Hindlimb muscle (tissue), 1 donor: ENCODE results near the gene PPP2R5C. TPM values are rescaled to one million over a fixed set of nuclear protein-coding genes. Genes with fewer than 3 reads are reported as not detected.

ENCODE experiments used
- DNase-seq: peaks from one replicate; pipeline ENCODE4 v3.0.0-alpha.2; 2013
- polyA plus RNA-seq: library from polyadenylated mRNA; unstranded; fragments of 120-200 nt; gene quantifications from one replicate; pipeline ENCODE4 v1.2.1, GENCODE V29; 2013; ENCODE audit not compliant: insufficient read length

PPP2R5C gene
- polyA plus RNA-seq, 1 donor = 62.3 TPM

- no peak for DNase-seq
These were observed 125.7 kb downstream of the PPP2R5C start for GRCh38 chr14:101887219-101887618.

GRCh38 chr14:101888182-101888581, 126.7 kb downstream of the PPP2R5C start:
- DNase-seq = no peak

GRCh38 chr14:101889366-101889765, 127.9 kb downstream of the PPP2R5C start:
- no peak for DNase-seq

GRCh38 chr14:101889898-101890297, 128.4 kb downstream of the PPP2R5C start:
- no peak for DNase-seq

GRCh38 chr14:101891471-101891870, 130.0 kb downstream of the PPP2R5C start:
- DNase-seq = no peak

GRCh38 chr14:101893759-101894158, 132.2 kb downstream of the PPP2R5C start:
- no peak for DNase-seq

GRCh38 chr14:101894365-101895081, 133.0 kb downstream of the PPP2R5C start:
- no peak for DNase-seq

- DNase-seq = no peak
These were observed 133.7 kb downstream of the PPP2R5C start for GRCh38 chr14:101895256-101895655.

- DNase-seq = no peak
These were observed 135.8 kb downstream of the PPP2R5C start for GRCh38 chr14:101897326-101897725.

GRCh38 chr14:101898416-101898815, 136.9 kb downstream of the PPP2R5C start:
- DNase-seq = no peak

GRCh38 chr14:101899263-101899662, 137.8 kb downstream of the PPP2R5C start:
- no peak for DNase-seq

GRCh38 chr14:101900253-101900652, 138.7 kb downstream of the PPP2R5C start:
- DNase-seq = no peak

- DNase-seq = no peak
These were observed 141.6 kb downstream of the PPP2R5C start for GRCh38 chr14:101903111-101903561.

- DNase-seq = no peak
These were observed 144.1 kb downstream of the PPP2R5C start for GRCh38 chr14:101905614-101906013.

- no peak for DNase-seq
These were observed 145.1 kb downstream of the PPP2R5C start for GRCh38 chr14:101906645-101907044.

- no peak for DNase-seq
These were observed 146.1 kb downstream of the PPP2R5C start for GRCh38 chr14:101907619-101908018.

GRCh38 chr14:101908795-101909194, 147.3 kb downstream of the PPP2R5C start:
- no peak for DNase-seq

- DNase-seq = no peak
These were observed 148.0 kb downstream of the PPP2R5C start for GRCh38 chr14:101909371-101910096.

GRCh38 chr14:101912841-101913240, 151.3 kb downstream of the PPP2R5C start:
- no peak for DNase-seq

GRCh38 chr14:101914083-101914482, 152.6 kb downstream of the PPP2R5C start:
- no peak for DNase-seq

- no peak for DNase-seq
These were observed 154.6 kb downstream of the PPP2R5C start for GRCh38 chr14:101915871-101916815.

- DNase-seq = no peak
These were observed 155.4 kb downstream of the PPP2R5C start for GRCh38 chr14:101916816-101917412.
